ENCODE data around the gene TRMT112. TPM values are rescaled to one million over a fixed set of nuclear protein-coding genes. Genes with fewer than 3 reads are reported as not detected.
A peak's percentile ranks its signal among the peaks of the same experiment; 100 is the strongest.

The TRMT112 gene
- total and polyA plus RNA-seq, 2 donors (not counting 1 experiment from before 2014, with no cell fraction given) = 161 to 248 TPM

DNA sequence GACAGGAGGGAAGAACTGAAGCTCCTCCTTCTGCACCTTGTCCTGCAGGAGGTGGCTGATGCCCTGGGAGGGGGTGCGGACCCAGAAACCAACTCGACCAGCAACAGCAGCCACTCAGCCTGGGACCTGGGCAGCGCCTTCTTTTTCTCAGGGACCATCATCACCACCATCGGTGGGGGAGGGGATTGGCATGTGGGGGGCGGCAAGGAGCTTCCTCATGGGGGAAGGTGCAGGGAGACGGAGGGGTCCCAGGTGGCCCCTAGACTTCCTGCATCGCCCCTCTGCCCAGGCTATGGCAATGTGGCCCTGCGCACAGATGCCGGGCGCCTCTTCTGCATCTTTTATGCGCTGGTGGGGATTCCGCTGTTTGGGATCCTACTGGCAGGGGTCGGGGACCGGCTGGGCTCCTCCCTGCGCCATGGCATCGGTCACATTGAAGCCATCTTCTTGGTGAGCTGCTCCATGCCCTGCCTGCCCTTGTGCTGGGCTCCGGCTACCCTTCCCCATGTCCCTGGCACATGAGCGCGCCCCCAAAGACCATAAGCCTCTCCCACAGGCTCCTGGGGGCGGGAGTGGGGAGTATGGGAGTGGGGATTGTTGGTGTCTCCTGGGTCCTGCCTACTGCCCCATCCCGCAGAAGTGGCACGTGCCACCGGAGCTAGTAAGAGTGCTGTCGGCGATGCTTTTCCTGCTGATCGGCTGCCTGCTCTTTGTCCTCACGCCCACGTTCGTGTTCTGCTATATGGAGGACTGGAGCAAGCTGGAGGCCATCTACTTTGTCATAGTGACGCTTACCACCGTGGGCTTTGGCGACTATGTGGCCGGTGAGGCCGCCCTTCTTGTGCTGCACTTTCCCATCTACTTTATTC lies 20.3 kb downstream of the TRMT112 start:
- peaks cover 65% of the 10 kb centered on the region for H3K27me3 ChIP-seq (ENCODE audit: control insufficient read depth, insufficient read depth, low read length)
- no peaks in the 10 kb centered on the region for H3K9me3 ChIP-seq (ENCODE audit: control insufficient read depth, insufficient read depth, low read depth, low read length)
- H3K36me3 ChIP-seq (ENCODE audit: control insufficient read depth, insufficient read depth, low read length) = no peaks in the 10 kb centered on the region
- TF ChIP-seq EZH2 (IDR thresholded peaks at IDR 0.05; ENCODE audit: low read length, missing control alignments) (no peak), CTCF (conservative IDR thresholded peaks at IDR 0.05 in 1 of 2, IDR thresholded peaks at IDR 0.05 in 1 of 2; ENCODE audit: low read depth in 1 of 2, low read length in 2 of 2) (no peak)
- H3K27ac ChIP-seq (ENCODE audit: insufficient read depth, low read length) = no peak overlapping the region
- DNase-seq (ENCODE audit: low read depth in 2 of 2) = no peak
- peaks cover 4% of the 10 kb centered on the region for H3K4me1 ChIP-seq (ENCODE audit: control insufficient read depth, extremely low read depth, insufficient read depth, low read length)
- no peaks in the 10 kb centered on the region for H4K20me1 ChIP-seq (ENCODE audit: control insufficient read depth, extremely low read depth, insufficient read depth, low read length)
- no peak overlapping the region for H2AFZ ChIP-seq (ENCODE audit: low read length)
- no peak overlapping the region for H3K9ac ChIP-seq (ENCODE audit: insufficient read depth, low read length)
- no peak overlapping the region for H3K4me2 ChIP-seq (ENCODE audit: extremely low read depth, insufficient read depth, low read length)
- no peaks in the 10 kb centered on the region for H3K79me2 ChIP-seq (ENCODE audit: control insufficient read depth, insufficient read depth, low read length)
- no peak overlapping the region for H3K4me3 ChIP-seq (replicated peaks in 1 of 4; ENCODE audit: control extremely low read depth in 1 of 4, insufficient read depth in 1 of 4, low read depth in 3 of 4, low read length in 4 of 4)

GRCh38 chr11:64296236-64296635 lies 21.1 kb downstream of the TRMT112 start:
- TF ChIP-seq CTCF (conservative IDR thresholded peaks at IDR 0.05 in 1 of 2, IDR thresholded peaks at IDR 0.05 in 1 of 2; ENCODE audit: low read depth in 1 of 2, low read length in 2 of 2) (no peak), EZH2 (IDR thresholded peaks at IDR 0.05; ENCODE audit: low read length, missing control alignments) (peak; percentile 18)
- H3K4me1 ChIP-seq (ENCODE audit: control insufficient read depth, extremely low read depth, insufficient read depth, low read length) = peaks cover 4% of the 10 kb centered on the region
- H3K9ac ChIP-seq (ENCODE audit: insufficient read depth, low read length) = no peak overlapping the region
- H4K20me1 ChIP-seq (ENCODE audit: control insufficient read depth, extremely low read depth, insufficient read depth, low read length) = no peaks in the 10 kb centered on the region
- no peak overlapping the region for H3K4me3 ChIP-seq (replicated peaks in 1 of 4; ENCODE audit: control extremely low read depth in 1 of 4, insufficient read depth in 1 of 4, low read depth in 3 of 4, low read length in 4 of 4)
- no peaks in the 10 kb centered on the region for H3K36me3 ChIP-seq (ENCODE audit: control insufficient read depth, insufficient read depth, low read length)
- H3K4me2 ChIP-seq (ENCODE audit: extremely low read depth, insufficient read depth, low read length) = no peak overlapping the region
- H3K27ac ChIP-seq (ENCODE audit: insufficient read depth, low read length) = no peak overlapping the region
- H3K9me3 ChIP-seq (ENCODE audit: control insufficient read depth, insufficient read depth, low read depth, low read length) = no peaks in the 10 kb centered on the region
- no peak for DNase-seq (ENCODE audit: low read depth in 2 of 2)
- no peak overlapping the region for H2AFZ ChIP-seq (ENCODE audit: low read length)
- peaks cover 70% of the 10 kb centered on the region for H3K27me3 ChIP-seq (ENCODE audit: control insufficient read depth, insufficient read depth, low read length)
- no peaks in the 10 kb centered on the region for H3K79me2 ChIP-seq (ENCODE audit: control insufficient read depth, insufficient read depth, low read length)

DNA sequence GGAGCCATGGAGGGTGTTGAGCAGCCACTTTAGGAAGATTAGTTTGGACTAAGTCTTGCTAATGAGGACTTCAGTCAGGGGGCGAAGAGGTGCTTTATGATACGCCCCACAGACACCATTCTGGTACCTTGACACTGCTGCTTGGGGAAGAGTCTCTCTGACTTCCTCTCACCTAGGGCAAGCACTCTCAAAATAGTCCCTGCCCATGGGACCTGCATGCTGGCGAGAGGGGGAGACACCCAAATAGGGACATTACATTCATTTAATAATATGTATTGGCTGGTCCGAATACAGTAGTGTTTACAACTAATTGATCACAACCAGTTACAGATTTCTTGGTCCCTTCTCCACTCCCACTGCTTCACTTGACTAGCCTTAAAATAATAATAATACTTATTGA lies 21.6 kb downstream of the TRMT112 start:
- Histone ChIP-seq H3K27ac (ENCODE audit: insufficient read depth, low read length) (no peak overlapping the region), H3K9ac (ENCODE audit: insufficient read depth, low read length) (no peak overlapping the region), H3K27me3 (ENCODE audit: control insufficient read depth, insufficient read depth, low read length) (peaks cover 73% of the 10 kb centered on the region), H3K4me2 (ENCODE audit: extremely low read depth, insufficient read depth, low read length) (no peak overlapping the region), H3K36me3 (ENCODE audit: control insufficient read depth, insufficient read depth, low read length) (no peaks in the 10 kb centered on the region), H2AFZ (ENCODE audit: low read length) (no peak overlapping the region), H3K4me3 (replicated peaks in 1 of 4; ENCODE audit: control extremely low read depth in 1 of 4, insufficient read depth in 1 of 4, low read depth in 3 of 4, low read length in 4 of 4) (no peak overlapping the region), H3K79me2 (ENCODE audit: control insufficient read depth, insufficient read depth, low read length) (no peaks in the 10 kb centered on the region), H3K4me1 (ENCODE audit: control insufficient read depth, extremely low read depth, insufficient read depth, low read length) (peaks cover 2% of the 10 kb centered on the region), H4K20me1 (ENCODE audit: control insufficient read depth, extremely low read depth, insufficient read depth, low read length) (no peaks in the 10 kb centered on the region), H3K9me3 (ENCODE audit: control insufficient read depth, insufficient read depth, low read depth, low read length) (no peaks in the 10 kb centered on the region)
- no peak for DNase-seq (ENCODE audit: low read depth in 2 of 2)
- TF ChIP-seq CTCF (conservative IDR thresholded peaks at IDR 0.05 in 1 of 2, IDR thresholded peaks at IDR 0.05 in 1 of 2; ENCODE audit: low read depth in 1 of 2, low read length in 2 of 2) = no peak
